Neural cell (in vitro differentiated cells): ENCODE measurements around the gene UBASH3A. TPM values are rescaled to one million over a fixed set of nuclear protein-coding genes. Genes with fewer than 3 reads are reported as not detected.

Experiments used
- H2AFZ ChIP-seq: fragments of 200-600, 300-800 bp; sonication (generic), shearing (Covaris generic); 2 replicates; pipeline ENCODE4 v1.6.0; 2014; ENCODE audit warnings: low read depth, mild to moderate bottlenecking, antibody characterized with exemption, low read length, moderate library complexity
- H3F3A ChIP-seq: fragments of 200-600 bp; shearing (Covaris generic); 2 replicates; pipeline ENCODE4 v1.6.1; 2016; ENCODE audit warnings: mild to moderate bottlenecking, moderate library complexity, mixed read lengths, antibody characterized with exemption, low read length; ENCODE audit not compliant: insufficient read depth, poor library complexity, severe bottlenecking
- H3K27ac ChIP-seq: fragments of 200-600, 300-800 bp; sonication (generic), shearing (Covaris generic); 2 replicates; pipeline ENCODE4 v1.5.1; 2014; ENCODE audit warnings: mild to moderate bottlenecking, low read length, moderate library complexity
- H3K27me3 ChIP-seq: fragments of 300-800, 200-600 bp; sonication (generic), shearing (Covaris generic); 2 replicates; pipeline ENCODE4 v1.6.0; 2014; ENCODE audit warnings: mild to moderate bottlenecking, low read depth, low read length, moderate library complexity; ENCODE audit not compliant: insufficient read depth
- H3K36me3 ChIP-seq: fragments of 300-800, 200-600 bp; sonication (generic), shearing (Covaris generic); 2 replicates; pipeline ENCODE4 v1.5.1; 2014; ENCODE audit warnings: mild to moderate bottlenecking, antibody characterized with exemption, low read length, moderate library complexity; ENCODE audit not compliant: insufficient read depth
- H3K4me2 ChIP-seq: fragments of 300-800, 200-600 bp; sonication (generic), shearing (Covaris generic); 2 replicates; pipeline ENCODE4 v1.6.0; 2014; ENCODE audit warnings: mild to moderate bottlenecking, low read length
- H3K4me3 ChIP-seq: fragments of 300-800, 200-600 bp; sonication (generic), shearing (Covaris generic); 2 replicates; pipeline ENCODE4 v1.5.1; 2014; ENCODE audit warnings: mild to moderate bottlenecking, low read length, moderate library complexity
- H3K79me2 ChIP-seq: fragments of 200-600 bp; shearing (Covaris generic); replicated peaks from 2 replicates; pipeline ENCODE4 v1.6.0; 2014; ENCODE audit warnings: mild to moderate bottlenecking, low read length, moderate library complexity; ENCODE audit not compliant: insufficient read depth
- H3K9ac ChIP-seq: fragments of 300-800, 200-600 bp; sonication (generic), shearing (Covaris generic); 2 replicates; pipeline ENCODE4 v1.6.1; 2016; ENCODE audit warnings: mild to moderate bottlenecking, low read length, mixed read lengths
- H3K9me2 ChIP-seq: fragments of 200-600 bp; shearing (Covaris generic); 2 replicates; pipeline ENCODE4 v1.6.1; 2016; ENCODE audit warnings: mild to moderate bottlenecking, low read length, mixed read lengths; ENCODE audit not compliant: insufficient read depth
- H3K9me3 ChIP-seq: fragments of 200-600, 300-800 bp; sonication (generic), shearing (Covaris generic); 2 replicates; pipeline ENCODE4 v1.6.1; 2016; ENCODE audit warnings: mild to moderate bottlenecking, mixed run types, low read length, moderate library complexity, mixed read lengths
- H4K20me1 ChIP-seq: fragments of 200-600 bp; shearing (Covaris generic); 2 replicates; pipeline ENCODE4 v1.6.1; 2016; ENCODE audit warnings: mild to moderate bottlenecking, mixed run types; ENCODE audit not compliant: insufficient read depth
- EP300 ChIP-seq: fragments of 450-650 bp; conservative IDR thresholded peaks from 2 replicates; pipeline ENCODE4 v1.6.1; 2014; ENCODE audit warnings: antibody characterized with exemption, mild to moderate bottlenecking, moderate library complexity; ENCODE audit not compliant: poor library complexity, severe bottlenecking
- EZH2 ChIP-seq: fragments of 200-600, 300-800 bp; shearing (Covaris generic), sonication (generic); IDR thresholded peaks from 2 replicates; pipeline ENCODE4 v1.6.1; 2014; ENCODE audit warnings: antibody characterized with exemption, low read length, borderline replicate concordance, mild to moderate bottlenecking; ENCODE audit not compliant: insufficient read depth, poor library complexity, severe bottlenecking
- MXI1 ChIP-seq: fragments of 450-650 bp; conservative IDR thresholded peaks from 2 replicates; pipeline ENCODE4 v1.6.1; 2014; ENCODE audit warnings: antibody characterized with exemption, mild to moderate bottlenecking; ENCODE audit not compliant: poor library complexity, severe bottlenecking
- POLR2AphosphoS5 ChIP-seq: IDR thresholded peaks from 2 replicates; pipeline ENCODE4 v1.6.1; 2012
- RAD21 ChIP-seq: fragments of 450-650 bp; conservative IDR thresholded peaks from 2 replicates; pipeline ENCODE4 v1.6.1; 2014; ENCODE audit warnings: antibody characterized with exemption, mild to moderate bottlenecking, moderate library complexity
- REST ChIP-seq: IDR thresholded peaks from 2 replicates; pipeline ENCODE4 v1.6.1; 2012; ENCODE audit warnings: borderline replicate concordance
- SMC3 ChIP-seq: fragments of 450-650 bp; conservative IDR thresholded peaks from 2 replicates; pipeline ENCODE4 v1.6.1; 2014; ENCODE audit warnings: antibody characterized with exemption, mild to moderate bottlenecking, moderate library complexity; ENCODE audit not compliant: poor library complexity
- TAF1 ChIP-seq: IDR thresholded peaks from 2 replicates; pipeline ENCODE4 v1.6.1; 2012; ENCODE audit warnings: low read depth
- polyA plus RNA-seq: library from polyadenylated mRNA; depleted of rRNA; stranded (reverse); fragments of >200 nt; gene quantifications from 2 replicates; pipeline ENCODE4 v1.2.3, GENCODE V29; 2014
- TF ChIP-seq, protein P1 (sequence below): fragments of 450-650 bp; IDR thresholded peaks from 2 replicates; pipeline ENCODE4 v1.5.1; 2014; ENCODE audit warnings: antibody characterized with exemption, mild to moderate bottlenecking, moderate library complexity; ENCODE audit not compliant: poor library complexity, severe bottlenecking

UBASH3A gene
- polyA plus RNA-seq, 1 donor from 2014 or later = not detected

DNA sequence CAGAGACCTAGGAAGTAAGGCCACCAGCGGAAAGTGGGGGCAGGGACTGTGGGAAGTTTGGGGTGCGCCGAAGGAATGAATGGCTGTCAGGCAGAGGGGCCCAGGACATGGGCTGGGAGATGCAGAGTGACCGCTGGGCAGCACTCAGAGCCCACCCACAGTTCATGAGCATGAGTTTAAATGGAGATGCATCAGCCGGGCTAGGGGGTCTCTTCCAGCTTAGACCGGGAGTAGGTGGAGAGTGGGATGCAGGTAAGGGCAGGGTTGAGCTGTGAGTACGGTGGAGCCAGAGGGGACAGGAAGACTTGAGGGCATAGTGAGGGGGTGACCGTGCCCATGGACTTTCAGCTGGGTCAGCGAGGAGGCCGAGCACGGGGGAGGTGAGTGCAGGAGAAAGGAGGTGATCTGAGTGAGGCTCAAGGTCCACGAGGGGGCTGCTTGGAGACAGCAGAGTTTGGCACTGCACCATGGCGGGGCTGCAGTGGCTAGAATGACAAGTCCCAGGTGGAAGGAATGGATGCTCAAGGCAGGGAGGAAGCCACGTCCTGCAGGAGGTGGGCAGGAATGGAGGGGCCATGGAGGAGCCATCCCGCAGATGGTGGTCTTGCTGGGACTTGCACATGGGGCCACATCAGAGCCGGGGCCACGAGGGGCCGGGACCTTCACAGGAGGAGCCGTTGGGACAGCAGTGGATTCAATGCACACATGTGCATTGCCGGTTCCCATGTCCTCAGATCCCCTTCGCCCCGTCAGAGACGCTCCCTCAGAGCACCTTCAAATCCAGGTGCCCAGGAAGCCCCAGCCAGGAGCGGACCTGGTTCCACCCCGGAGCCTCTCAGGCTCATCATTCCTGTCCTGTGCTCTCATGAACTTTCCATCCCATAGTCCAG is 34.9 kb downstream of the UBASH3A start:
- H3K4me2 ChIP-seq = no peak overlapping the region
- no peak for TF ChIP-seq RAD21
- TF ChIP-seq EZH2 = no peak
- TF ChIP-seq EP300 = no peak
- no peak for TF ChIP-seq POLR2AphosphoS5

DNA sequence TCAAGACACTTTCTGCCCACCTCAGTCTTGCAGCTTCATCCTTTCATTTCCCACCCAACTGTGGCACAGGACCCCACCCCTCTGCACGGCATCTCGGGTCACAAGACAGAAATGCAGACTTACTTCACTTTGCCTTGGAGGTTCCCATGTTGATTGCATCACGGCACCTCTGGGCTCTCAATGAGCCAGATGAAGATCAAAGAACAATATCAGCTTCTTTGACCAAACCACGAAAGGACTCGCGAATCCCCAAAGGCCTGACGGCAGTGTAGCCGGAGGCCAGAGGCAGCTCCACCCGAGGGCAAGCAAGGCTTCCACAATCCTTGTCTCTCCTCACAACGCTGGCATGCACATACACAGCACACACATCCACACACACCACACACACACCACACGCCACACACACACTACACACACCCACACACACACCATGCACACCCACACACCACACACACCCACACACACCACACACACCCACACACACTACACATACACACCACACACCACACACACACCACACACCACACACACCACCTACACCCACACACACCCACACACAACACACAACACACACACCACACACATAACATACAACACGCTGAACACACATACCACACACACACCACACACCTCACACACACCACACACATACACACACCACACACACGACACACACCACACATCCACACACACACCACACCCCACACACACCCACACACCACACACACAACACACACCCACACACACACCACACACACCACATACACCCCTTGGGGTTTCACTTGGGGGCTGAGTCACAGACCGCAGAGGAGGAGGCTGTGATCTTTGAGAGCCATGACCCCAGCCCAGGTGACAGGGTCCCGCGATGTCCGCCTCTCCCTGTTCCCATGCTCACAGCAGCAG is 35.8 kb downstream of the UBASH3A start:
- H3K9me2 ChIP-seq = no peaks in the 10 kb centered on the region
- no peaks in the 10 kb centered on the region for H3F3A ChIP-seq
- no peaks in the 10 kb centered on the region for H3K27me3 ChIP-seq
- H3K4me2 ChIP-seq = no peak overlapping the region
- H3K79me2 ChIP-seq = no peaks in the 10 kb centered on the region
- H2AFZ ChIP-seq = no peak overlapping the region
- no peaks in the 10 kb centered on the region for H4K20me1 ChIP-seq
- no peaks in the 10 kb centered on the region for H3K9me3 ChIP-seq
- TF ChIP-seq TAF1 = no peak
- no peak overlapping the region for H3K4me3 ChIP-seq
- H3K36me3 ChIP-seq = no peaks in the 10 kb centered on the region
- no peak overlapping the region for H3K9ac ChIP-seq
- no peak overlapping the region for H3K27ac ChIP-seq

More for the DNA sequence above, 34.9 kb downstream of the UBASH3A start:
- H3K27me3 ChIP-seq = no peaks in the 10 kb centered on the region
- H3K36me3 ChIP-seq = no peaks in the 10 kb centered on the region
- H3K9me3 ChIP-seq = no peaks in the 10 kb centered on the region
- no peaks in the 10 kb centered on the region for H4K20me1 ChIP-seq
- no peaks in the 10 kb centered on the region for H3K9me2 ChIP-seq
- no peak overlapping the region for H3K27ac ChIP-seq
- no peaks in the 10 kb centered on the region for H3K79me2 ChIP-seq
- no peak overlapping the region for H3K9ac ChIP-seq
- no peak overlapping the region for H3K4me3 ChIP-seq
- H2AFZ ChIP-seq = no peak overlapping the region
- no peaks in the 10 kb centered on the region for H3F3A ChIP-seq

- no peak overlapping the region for H3K4me3 ChIP-seq
- TF ChIP-seq REST = no peak
- TF ChIP-seq RAD21 = no peak
- no peak for TF ChIP-seq MXI1
- TF ChIP-seq POLR2AphosphoS5 = no peak
- no peak for TF ChIP-seq EZH2
- no peak for TF ChIP-seq TAF1
- TF ChIP-seq, protein P1, sequence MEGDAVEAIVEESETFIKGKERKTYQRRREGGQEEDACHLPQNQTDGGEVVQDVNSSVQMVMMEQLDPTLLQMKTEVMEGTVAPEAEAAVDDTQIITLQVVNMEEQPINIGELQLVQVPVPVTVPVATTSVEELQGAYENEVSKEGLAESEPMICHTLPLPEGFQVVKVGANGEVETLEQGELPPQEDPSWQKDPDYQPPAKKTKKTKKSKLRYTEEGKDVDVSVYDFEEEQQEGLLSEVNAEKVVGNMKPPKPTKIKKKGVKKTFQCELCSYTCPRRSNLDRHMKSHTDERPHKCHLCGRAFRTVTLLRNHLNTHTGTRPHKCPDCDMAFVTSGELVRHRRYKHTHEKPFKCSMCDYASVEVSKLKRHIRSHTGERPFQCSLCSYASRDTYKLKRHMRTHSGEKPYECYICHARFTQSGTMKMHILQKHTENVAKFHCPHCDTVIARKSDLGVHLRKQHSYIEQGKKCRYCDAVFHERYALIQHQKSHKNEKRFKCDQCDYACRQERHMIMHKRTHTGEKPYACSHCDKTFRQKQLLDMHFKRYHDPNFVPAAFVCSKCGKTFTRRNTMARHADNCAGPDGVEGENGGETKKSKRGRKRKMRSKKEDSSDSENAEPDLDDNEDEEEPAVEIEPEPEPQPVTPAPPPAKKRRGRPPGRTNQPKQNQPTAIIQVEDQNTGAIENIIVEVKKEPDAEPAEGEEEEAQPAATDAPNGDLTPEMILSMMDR = no peak
- TF ChIP-seq EP300 = no peak
- TF ChIP-seq SMC3 = no peak
- H3K9ac ChIP-seq = no peak overlapping the region
- no peaks in the 10 kb centered on the region for H4K20me1 ChIP-seq
- no peaks in the 10 kb centered on the region for H3K27me3 ChIP-seq
- no peak overlapping the region for H2AFZ ChIP-seq
- H3F3A ChIP-seq = no peaks in the 10 kb centered on the region
- no peaks in the 10 kb centered on the region for H3K9me2 ChIP-seq
- no peaks in the 10 kb centered on the region for H3K9me3 ChIP-seq
- H3K27ac ChIP-seq = no peak overlapping the region
- H3K36me3 ChIP-seq = no peaks in the 10 kb centered on the region
- H3K79me2 ChIP-seq = no peaks in the 10 kb centered on the region
- no peak overlapping the region for H3K4me2 ChIP-seq
These were observed 36.6 kb downstream of the UBASH3A start for GRCh38 chr21:42440187-42440792.
